Epithelial cell of proximal tubule (primary cell): ENCODE results near the gene SORBS1. TPM values are rescaled to one million over a fixed set of nuclear protein-coding genes. Genes with fewer than 3 reads are reported as not detected.

ENCODE experiments used
- DNase-seq: peaks from one replicate; pipeline ENCODE4 v3.0.0-alpha.2; 2011; ENCODE audit warnings: low read depth
- H3K4me3 ChIP-seq: 2 replicates; pipeline ENCODE4 v1.5.1; 2011; ENCODE audit warnings: low read depth, mild to moderate bottlenecking, low read length
- CTCF ChIP-seq: conservative IDR thresholded peaks from 2 replicates; pipeline ENCODE4 v1.5.1; 2012; ENCODE audit warnings: low read depth, mild to moderate bottlenecking, low read length
- total RNA-seq: library from RNA; depleted of rRNA; stranded (reverse); fragments of >200 nt; gene quantifications from 2 replicates; pipeline ENCODE4 v1.2.3, GENCODE V29; 2015

Gene SORBS1
- total RNA-seq, 1 donor from 2014 or later, result 7.0 TPM

DNA sequence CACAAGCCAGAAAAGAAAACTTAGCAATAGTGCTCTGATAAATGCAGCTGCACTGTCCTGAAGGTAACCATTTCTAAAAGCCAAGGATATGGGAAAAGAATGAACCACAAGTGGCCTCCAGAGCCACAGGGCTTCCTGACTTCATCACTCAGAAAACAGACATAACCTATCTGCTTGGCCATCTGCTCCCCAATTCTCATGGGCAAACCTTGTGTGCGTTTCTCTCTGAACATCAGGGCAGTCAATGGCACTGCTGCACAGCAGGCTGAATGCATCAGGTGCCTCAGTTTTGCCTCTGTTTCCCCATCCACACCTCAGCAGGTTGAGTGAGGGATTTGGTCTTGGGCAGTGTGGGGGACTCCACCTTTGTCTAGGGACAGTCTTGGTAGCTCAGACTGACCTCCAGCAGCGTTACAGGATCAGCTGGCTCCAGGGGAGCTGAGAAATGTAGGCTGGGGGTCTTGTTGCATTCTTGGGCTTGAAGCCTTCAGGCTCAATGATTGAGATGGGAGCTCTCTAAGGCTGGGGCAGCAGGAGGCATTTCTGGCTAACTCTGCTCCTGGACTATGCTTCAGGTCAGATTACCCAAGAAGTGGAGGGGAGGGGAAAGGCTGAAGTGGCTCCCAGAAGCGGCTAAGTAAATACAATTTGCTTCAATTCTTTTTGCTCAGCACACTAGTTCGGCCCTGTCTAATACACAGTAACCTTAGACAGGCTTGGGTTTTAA, 246.8 kb downstream of the SORBS1 start:
- no peak for DNase-seq
- H3K4me3 ChIP-seq, result no peak overlapping the region
- TF ChIP-seq CTCF, result no peak

GRCh38 chr10:95312986-95313495, 248.1 kb downstream of the SORBS1 start:
- no peak for DNase-seq
- no peak for TF ChIP-seq CTCF
- H3K4me3 ChIP-seq, result no peak overlapping the region

- DNase-seq, result no peak
- no peak for TF ChIP-seq CTCF
- H3K4me3 ChIP-seq, result no peak overlapping the region
Observed at GRCh38 chr10:95312257-95312656, 248.9 kb downstream of the SORBS1 start.

GRCh38 chr10:95309958-95310357, 251.2 kb downstream of the SORBS1 start:
- DNase-seq, result no peak
- H3K4me3 ChIP-seq, result no peak overlapping the region
- TF ChIP-seq CTCF, result no peak

- peak; percentile 90 for DNase-seq
- H3K4me3 ChIP-seq, result no peak overlapping the region
- TF ChIP-seq CTCF, result no peak
Observed at GRCh38 chr10:95308389-95309302, 252.5 kb downstream of the SORBS1 start.

DNA sequence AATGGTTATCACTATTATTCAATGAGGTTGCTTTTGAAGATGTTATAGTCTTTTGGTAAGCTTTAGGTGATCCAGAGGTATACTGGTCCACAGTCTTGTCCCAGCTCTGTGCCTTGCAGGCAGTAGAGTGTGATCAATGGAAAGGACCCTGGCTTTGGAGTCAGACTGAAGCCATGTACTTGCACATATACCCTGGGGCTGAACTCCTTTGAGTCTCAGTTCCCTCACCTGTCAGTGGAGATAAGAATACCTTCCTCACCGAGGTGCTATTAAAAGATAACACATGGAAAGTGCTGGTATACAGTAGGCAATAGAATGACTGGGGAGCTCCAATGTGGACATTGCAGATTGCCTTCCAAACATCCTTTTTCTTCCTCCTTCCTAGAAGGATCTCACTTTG, 254.3 kb downstream of the SORBS1 start:
- TF ChIP-seq CTCF, result no peak
- DNase-seq, result no peak
- H3K4me3 ChIP-seq, result no peak overlapping the region
